Measurements from ENCODE around the gene BSG. TPM values are rescaled to one million over a fixed set of nuclear protein-coding genes. Genes with fewer than 3 reads are reported as not detected.

BSG gene
- total and polyA plus RNA-seq, 2 of the 4 experiments (the other 2 are of a cell fraction): 130 to 698 TPM

GRCh38 chr19:579111-579841, 6.9 kb downstream of the BSG start:
- peaks cover 0 to 54% of the 10 kb centered on the region in 2 experiments; a peak in 2 of 4 replicates for H3K79me1 ChIP-seq (ENCODE audit: low read depth in 1 of 2, low read length in 2 of 2)

More at GRCh38 chr19:579111-579841, 6.9 kb downstream of the BSG start:
- H3K14ac ChIP-seq (replicated peaks; ENCODE audit: low read depth, low read length): no peak overlapping the region
- H3K9me3 ChIP-seq (ENCODE audit: control insufficient read depth, insufficient read depth, low read length): no peaks in the 10 kb centered on the region
- peaks cover 19% of the 10 kb centered on the region for H3K4me1 ChIP-seq (ENCODE audit: control insufficient read depth, insufficient read depth, low read length)
- H3K4me2 ChIP-seq (ENCODE audit: low read depth, low read length): no peak overlapping the region
- intact Hi-C loops (cut with micrococcal nuclease) (no loop called here), in situ Hi-C loops (cut with MboI; ENCODE audit: low sequenced_read_pairs) (no loop called here), dilution Hi-C loops (cut with HindIII; ENCODE audit: low sequenced_read_pairs, unreplicated experiment) (no loop called here)
- no peak overlapping the region for H3K23ac ChIP-seq (ENCODE audit: low read depth, low read length)
- H2BK15ac ChIP-seq (ENCODE audit: low read depth, low read length): no peak overlapping the region
- no peak overlapping the region for H4K91ac ChIP-seq (ENCODE audit: insufficient read depth, low read depth, low read length)
- no peak overlapping the region for H3K9ac ChIP-seq (ENCODE audit: low read depth, low read length)
- H2BK120ac ChIP-seq (ENCODE audit: low read depth, low read length): no peak overlapping the region
- TF ChIP-seq FOS (IDR thresholded peaks at IDR 0.05; ENCODE audit: low read depth, low read length) (no peak), MAZ (IDR thresholded peaks at IDR 0.05; ENCODE audit: borderline replicate concordance, low read depth, low read length) (no peak), CEBPB (IDR thresholded peaks at IDR 0.05; ENCODE audit: low read depth, low read length) (no peak), NFE2L2 (IDR thresholded peaks at IDR 0.05; ENCODE audit: low read depth, low read length) (no peak), BHLHE40 (IDR thresholded peaks at IDR 0.05; ENCODE audit: low read depth, low read length) (no peak), SMC3 (IDR thresholded peaks at IDR 0.05; ENCODE audit: low read depth, low read length) (no peak), MXI1 (IDR thresholded peaks at IDR 0.05; ENCODE audit: borderline replicate concordance, low read depth, low read length) (no peak), RAD21 (IDR thresholded peaks at IDR 0.05; ENCODE audit: low read length) (no peak), CHD1 (IDR thresholded peaks at IDR 0.05; ENCODE audit: low read depth, low read length) (no peak)
- TF ChIP-seq, protein P1, sequence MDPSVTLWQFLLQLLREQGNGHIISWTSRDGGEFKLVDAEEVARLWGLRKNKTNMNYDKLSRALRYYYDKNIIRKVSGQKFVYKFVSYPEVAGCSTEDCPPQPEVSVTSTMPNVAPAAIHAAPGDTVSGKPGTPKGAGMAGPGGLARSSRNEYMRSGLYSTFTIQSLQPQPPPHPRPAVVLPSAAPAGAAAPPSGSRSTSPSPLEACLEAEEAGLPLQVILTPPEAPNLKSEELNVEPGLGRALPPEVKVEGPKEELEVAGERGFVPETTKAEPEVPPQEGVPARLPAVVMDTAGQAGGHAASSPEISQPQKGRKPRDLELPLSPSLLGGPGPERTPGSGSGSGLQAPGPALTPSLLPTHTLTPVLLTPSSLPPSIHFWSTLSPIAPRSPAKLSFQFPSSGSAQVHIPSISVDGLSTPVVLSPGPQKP (IDR thresholded peaks at IDR 0.05; ENCODE audit: borderline replicate concordance, low read depth, low read length): no peak
- TF ChIP-seq, protein P2, sequence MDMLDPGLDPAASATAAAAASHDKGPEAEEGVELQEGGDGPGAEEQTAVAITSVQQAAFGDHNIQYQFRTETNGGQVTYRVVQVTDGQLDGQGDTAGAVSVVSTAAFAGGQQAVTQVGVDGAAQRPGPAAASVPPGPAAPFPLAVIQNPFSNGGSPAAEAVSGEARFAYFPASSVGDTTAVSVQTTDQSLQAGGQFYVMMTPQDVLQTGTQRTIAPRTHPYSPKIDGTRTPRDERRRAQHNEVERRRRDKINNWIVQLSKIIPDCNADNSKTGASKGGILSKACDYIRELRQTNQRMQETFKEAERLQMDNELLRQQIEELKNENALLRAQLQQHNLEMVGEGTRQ (IDR thresholded peaks at IDR 0.05; ENCODE audit: low read depth, low read length): no peak
- peaks cover 26% of the 10 kb centered on the region; the same call in 1 of the 2 replicates for H3K36me3 ChIP-seq (ENCODE audit: control insufficient read depth, insufficient read depth, low read length)
- H4K8ac ChIP-seq (ENCODE audit: low read depth in 2 of 2, low read length in 2 of 2): no peak overlapping the region
- H3K18ac ChIP-seq (ENCODE audit: low read depth, low read length): no peak overlapping the region
- peaks cover 87% of the 10 kb centered on the region for H4K20me1 ChIP-seq (ENCODE audit: insufficient read depth, low read length)
- DNase-seq: no peak
- no peak overlapping the region for H2AK5ac ChIP-seq (ENCODE audit: low read depth, low read length)
- no peaks in the 10 kb centered on the region for H3K27me3 ChIP-seq (ENCODE audit: control insufficient read depth, insufficient read depth, low read length)
- no peak overlapping the region for H2AK9ac ChIP-seq (replicated peaks; ENCODE audit: low read depth, low read length, poor library complexity)
- H4K5ac ChIP-seq (ENCODE audit: low read depth, low read length): no peak overlapping the region
- peaks cover 7% of the 10 kb centered on the region; the same call in 1 of the 2 replicates for H3K9me1 ChIP-seq (ENCODE audit: insufficient read depth, low read length)
- no peak overlapping the region for H3K4ac ChIP-seq (ENCODE audit: low read depth, low read length)
- H3K4me3 ChIP-seq (ENCODE audit: insufficient read depth, low read depth, low read length): no peak overlapping the region
- no peak overlapping the region for H2BK20ac ChIP-seq (ENCODE audit: low read depth, low read length)
- 91% methylated on average over 31 of the region's 46 CpGs; no CpG with 5 or more reads in 1 of the 2 experiments for WGBS, 2 experiments (ENCODE audit: extremely low coverage in 2 of 2, insufficient read length in 1 of 2)
- POLR2A ChIA-PET (ENCODE audit: unreplicated experiment): no interaction called here
- H2AFZ ChIP-seq (replicated peaks; ENCODE audit: low read length, poor library complexity): no peak overlapping the region
- no peak overlapping the region for H2BK5ac ChIP-seq (ENCODE audit: low read depth, low read length, poor library complexity, severe bottlenecking)
- CTCF ChIA-PET: no interaction called here
- H3K56ac ChIP-seq (ENCODE audit: extremely low read depth, insufficient read depth, low read length): no peak overlapping the region
- no peak for ATAC-seq (ENCODE audit: low read depth)
- BruUV-seq (replicated peaks): no TSS peak
- no peak overlapping the region for H3K27ac ChIP-seq (ENCODE audit: insufficient read depth, low read length)
